ENCODE data around the gene ACAA1.

GRCh38 chr3:38152609-38153008 lies 15.7 kb upstream of the ACAA1 start:
- TF ChIP-seq POLR2AphosphoS5 (IDR thresholded peaks at IDR 0.05; ENCODE audit: borderline replicate concordance, low read depth, low read length) = no peak
- TF ChIP-seq EZH2 (IDR thresholded peaks at IDR 0.05) = no peak
- no peak for TF ChIP-seq FOXP2 (optimal IDR thresholded peaks at IDR 0.05; ENCODE audit: control extremely low read depth, extremely low read length, insufficient read depth)

Measured in SK-N-MC (cell line).